HG03457 (cell line): ENCODE data around the gene LSMEM2.

ENCODE experiments used
- ATAC-seq: cut with Tn5 transposase; IDR thresholded peaks from one replicate; pipeline ENCODE4 v1.9.1; 2021; ENCODE audit warnings: moderate number of reproducible peaks; ENCODE audit not compliant: unreplicated experiment

The LSMEM2 gene

DNA sequence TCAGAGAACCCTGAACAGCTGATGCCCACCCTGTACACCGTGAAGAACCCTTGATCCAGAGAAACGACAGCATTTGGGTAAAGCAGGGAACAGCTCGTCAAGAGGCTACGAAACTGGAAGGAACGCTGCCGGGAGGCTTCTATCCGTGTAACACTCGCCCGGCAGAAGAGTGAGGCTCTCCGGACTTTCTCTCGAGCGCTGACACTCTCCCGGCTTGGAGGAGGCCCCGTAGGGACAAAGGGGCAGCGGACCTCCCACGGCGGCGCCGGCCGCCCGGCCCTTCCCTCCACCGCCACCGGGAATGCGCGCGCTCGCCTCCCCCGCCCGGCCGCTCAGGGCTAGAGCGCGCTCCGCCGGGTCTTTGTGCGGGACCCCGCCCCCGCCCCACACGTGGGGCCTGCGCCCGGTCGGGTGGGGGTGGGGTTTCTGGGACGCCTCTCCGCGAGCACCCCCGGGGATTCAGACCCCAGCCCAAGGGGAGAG lies 42.0 kb downstream of the LSMEM2 start:
- ATAC-seq = peak; percentile 24

DNA sequence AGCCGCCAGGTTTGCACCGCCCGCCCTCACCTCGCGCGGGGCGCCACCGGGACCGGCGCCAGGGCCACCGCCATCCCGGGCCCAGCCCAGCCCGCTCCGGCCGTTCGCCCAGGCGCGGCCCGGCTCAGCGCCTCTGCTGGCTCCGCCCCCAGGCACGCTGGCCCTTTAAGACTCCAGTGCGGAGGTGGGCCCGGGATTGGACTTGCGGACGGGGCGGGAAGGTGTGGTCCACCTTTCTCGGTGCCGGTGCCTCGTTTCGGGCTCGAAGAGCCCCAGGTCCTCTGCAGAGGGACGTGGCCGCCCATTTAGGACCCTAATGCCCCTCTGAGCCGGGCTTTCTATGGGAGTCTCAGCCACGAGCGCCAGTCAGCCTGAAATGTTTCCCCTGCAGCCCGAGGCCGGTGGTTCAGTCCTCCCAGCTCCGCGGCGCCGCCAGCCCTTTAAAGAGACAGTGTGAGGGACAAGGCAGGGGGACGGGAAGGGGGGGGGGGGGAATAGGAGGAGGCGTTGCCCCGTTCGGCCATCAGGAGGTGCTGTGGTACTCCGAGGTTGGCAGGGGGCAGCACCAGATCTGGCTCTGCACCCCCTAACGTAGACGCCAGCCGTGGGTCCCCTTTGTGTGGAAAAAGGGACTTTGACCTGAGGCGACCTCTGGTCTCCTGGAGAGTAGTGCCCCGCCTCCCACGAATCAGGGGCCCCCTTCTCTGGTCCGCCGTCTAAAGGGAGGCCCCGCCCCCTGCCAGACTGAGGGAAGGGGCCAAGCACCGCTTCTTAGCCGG lies 42.6 kb downstream of the LSMEM2 start:
- ATAC-seq = peak; percentile 47

DNA sequence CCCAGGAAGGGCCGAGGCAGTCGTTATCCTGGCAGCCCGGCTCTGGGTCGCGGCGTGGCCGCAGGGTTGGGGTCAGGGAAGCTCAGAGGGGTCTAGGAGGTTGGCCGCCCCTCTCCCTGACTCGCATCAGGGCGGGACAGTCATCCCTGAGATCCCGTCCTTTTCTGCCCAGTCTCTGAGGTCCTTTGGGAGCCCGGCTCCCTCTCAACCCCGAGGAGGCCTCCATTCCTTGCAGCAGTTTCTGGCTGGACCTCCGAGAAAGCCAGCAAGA lies 43.2 kb downstream of the LSMEM2 start:
- no peak for ATAC-seq

DNA sequence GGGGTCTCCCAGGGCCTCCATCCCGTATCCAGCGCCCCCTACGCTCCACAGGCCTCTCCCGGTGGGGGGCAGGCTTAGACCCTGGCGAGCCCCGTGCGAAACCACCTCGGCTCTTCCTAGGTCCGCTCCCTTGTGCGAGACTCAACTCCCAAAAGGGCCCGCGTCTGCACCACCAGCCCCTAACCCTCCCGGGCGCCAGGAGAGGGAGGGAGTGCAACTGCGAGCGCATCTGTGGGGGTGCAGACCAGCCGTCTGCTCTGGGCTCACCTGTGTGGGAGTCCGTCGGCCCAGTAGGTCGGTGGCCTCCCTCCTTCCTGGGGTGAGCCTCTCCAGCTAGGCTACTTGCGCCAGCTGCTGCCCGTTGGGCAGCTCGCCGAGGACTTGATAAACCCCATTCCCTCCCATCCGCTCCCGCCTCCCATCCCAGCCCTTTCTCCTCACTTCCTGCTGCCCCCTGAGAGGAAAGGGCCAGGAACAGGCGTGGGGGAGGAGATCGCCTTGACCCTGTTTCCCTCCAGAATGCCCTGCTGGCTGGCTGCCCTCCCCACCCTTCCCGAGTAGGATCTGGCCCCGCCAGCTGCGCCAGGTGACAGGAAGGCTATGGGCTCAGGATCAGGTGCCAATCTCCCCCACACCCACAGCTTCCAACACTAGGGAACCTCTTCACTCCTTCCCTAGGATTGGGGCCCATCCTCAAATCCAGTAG lies 43.7 kb downstream of the LSMEM2 start, which contains the start of gene HYAL2:
TSS of gene HYAL2 (minus strand) at position 360 of the 706 bp plus-strand sequence. CDS start 2,256 bp downstream, outside the sequence.
- ATAC-seq = no peak

DNA sequence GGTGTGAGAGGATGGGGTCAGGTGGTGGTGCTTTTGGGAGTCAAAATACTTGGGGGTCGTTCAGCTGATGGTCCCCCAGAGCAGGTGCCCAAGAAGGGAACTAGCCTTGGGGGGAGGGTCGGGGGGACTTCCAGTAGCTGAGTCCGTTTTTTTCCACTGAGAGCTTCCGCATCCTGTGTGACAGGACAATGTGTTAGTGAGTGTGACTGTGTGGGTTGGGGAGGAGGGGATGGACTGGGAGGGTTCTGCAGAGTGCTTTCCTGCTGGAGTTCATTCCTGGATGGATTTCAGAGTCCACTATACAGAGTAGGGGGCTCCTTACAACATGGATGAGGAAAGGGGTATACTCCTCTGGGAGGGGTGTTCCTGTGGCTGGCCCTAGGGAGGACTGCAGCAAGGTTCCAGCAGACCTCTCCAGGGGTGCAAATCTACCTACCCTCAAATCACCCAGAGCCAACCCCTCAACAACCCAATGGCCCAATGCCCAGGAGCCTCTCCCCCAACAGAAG lies 44.3 kb downstream of the LSMEM2 start:
- ATAC-seq = no peak

DNA sequence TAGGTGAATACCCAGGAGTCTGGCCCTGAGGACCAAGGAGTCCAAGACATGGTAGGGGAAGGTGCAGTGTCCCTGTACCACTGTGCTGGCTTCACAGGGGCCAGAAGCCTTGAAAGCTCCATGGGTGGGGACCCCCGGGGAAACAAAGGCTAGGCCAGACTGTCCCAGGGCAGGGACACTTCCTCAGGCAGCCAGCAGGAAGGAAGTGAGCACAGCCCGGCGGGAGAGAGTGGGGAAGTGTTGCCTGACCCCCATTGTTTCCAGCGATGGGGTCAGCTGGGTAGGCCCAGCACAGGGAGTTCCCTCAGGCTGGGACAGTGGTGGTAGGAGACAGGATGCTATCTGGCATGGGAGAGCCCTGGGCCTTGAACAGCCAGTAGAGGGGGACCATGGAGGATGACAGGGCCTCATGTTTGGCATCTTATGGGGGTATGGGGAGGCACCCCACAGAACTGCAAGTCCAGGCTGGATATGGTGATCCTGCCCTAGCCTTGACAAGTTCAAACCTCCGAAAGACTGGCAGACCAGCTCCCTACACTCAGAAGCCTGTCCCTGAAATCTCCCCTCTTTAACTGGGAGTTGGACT lies 44.8 kb downstream of the LSMEM2 start:
- no peak for ATAC-seq

DNA sequence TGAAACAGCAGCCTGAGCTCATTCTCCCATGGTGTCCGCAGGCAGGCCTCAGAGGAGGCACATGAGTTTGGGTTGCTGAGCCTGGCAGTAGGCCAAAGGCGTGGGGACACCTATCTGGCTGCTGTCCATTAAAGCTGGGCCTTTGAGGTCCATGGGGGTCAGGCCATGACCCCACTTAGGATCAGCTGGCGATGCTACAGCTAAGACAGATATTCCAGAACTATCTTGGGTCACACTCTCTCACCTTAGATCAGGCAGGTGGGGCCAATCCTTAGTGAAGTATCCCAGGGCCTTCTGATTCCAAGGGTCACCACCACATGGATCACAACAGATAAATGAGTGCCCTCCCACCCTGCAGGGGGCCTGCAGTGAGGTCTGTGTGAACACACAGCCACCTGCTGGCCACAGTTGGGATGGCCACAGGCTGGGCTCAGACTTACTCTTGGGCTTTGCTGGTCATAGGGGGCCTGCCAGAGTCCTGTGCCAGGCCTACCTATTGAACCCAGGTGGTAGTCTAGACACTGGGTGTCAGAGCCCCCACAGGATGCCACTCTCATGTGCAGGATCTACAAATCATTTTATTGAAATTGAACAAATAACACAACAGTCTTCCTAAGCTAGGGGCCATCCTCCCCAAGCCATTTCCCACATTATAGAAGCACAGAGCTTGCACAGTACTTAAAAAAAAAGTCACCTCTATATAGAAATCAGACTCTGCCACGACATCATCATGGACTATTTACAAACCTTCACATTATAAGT lies 45.6 kb downstream of the LSMEM2 start:
- no peak for ATAC-seq

DNA sequence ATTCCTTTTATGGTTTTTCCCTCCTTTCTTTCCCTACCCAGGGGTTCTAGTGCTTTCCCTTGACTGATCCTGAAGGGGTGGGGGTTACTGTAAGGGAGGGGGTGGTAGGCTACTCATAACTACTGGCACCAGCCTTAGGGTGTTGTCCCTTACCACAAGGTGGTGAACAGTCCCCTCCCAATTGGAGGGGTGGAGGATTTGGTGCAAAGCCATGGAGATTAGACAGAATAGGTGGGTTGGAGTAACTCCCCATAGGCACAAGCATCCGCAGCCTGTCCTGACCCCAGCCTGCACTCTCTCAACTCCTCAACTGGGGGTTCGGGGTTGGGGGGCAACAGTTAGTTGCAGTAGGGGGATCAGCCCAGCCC lies 46.2 kb downstream of the LSMEM2 start:
- ATAC-seq = no peak

DNA sequence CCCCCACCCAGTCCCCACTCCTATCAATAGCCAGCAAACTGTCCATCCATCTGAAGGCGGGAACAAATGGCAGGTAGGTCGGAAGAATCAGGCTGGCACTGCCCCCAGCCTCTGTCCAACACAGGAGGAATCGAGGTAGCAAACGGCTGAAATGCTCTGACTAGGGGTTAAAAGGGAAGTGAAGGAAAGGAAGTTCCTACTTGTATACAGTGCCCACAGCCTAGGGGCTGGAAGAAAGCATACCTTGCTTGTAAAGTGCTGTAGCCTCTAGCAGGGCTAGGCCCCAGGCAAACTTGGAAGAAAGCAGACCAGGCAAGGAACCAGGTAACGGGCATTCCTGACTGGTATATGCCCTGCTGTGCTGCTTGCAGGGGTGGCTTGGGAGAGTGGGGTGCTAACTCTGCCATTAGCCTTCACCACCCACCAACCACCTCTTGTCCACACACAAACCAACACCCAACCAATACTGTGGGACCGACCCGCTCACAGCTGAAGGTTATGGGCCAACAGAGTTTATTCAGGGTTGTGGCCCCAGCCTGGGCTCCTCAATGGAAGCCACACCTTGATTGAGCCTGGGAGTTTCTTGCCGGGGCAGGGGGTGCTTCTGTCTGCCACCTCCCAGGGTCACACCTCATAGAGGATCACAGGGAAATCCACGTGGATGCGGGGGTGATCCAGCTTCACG lies 46.8 kb downstream of the LSMEM2 start:
- ATAC-seq = no peak

DNA sequence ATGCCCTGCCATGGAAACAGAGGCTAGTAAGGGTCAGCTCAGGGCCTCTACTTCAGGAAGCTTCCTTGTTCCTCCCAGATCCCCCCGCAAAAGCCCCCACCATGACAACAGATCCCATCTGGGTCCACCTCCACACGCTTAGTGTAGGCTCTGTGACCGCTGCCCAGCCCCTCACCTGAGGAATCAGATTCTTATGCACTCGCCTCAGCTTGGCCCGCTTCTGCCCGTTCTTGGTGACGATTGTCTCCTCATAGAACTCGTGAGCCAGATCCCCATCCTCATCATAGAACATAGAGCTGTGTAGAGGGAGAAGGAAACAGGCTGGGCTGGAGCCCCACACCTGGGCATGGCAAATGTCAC lies 47.3 kb downstream of the LSMEM2 start:
- no peak for ATAC-seq

DNA sequence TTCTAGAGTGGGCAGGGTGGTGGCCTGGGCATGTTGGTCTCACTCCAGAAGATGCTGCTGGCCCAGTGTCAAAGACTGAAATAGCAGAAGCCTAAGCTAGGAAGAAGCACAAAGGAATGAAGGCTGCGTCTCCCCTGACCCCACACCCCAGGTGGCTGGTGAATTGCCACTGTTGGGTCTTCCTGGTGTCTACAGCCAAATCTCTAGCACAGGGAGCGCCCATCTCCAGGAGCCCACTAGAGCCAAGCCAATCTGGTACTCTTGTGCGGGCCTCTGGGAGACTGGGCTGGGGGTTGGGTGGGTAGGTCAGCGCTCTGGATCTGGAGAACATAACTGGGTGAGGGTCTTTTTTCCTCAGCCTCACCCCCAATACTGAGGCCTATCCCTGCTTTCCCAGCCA lies 48.2 kb downstream of the LSMEM2 start:
- no peak for ATAC-seq

DNA sequence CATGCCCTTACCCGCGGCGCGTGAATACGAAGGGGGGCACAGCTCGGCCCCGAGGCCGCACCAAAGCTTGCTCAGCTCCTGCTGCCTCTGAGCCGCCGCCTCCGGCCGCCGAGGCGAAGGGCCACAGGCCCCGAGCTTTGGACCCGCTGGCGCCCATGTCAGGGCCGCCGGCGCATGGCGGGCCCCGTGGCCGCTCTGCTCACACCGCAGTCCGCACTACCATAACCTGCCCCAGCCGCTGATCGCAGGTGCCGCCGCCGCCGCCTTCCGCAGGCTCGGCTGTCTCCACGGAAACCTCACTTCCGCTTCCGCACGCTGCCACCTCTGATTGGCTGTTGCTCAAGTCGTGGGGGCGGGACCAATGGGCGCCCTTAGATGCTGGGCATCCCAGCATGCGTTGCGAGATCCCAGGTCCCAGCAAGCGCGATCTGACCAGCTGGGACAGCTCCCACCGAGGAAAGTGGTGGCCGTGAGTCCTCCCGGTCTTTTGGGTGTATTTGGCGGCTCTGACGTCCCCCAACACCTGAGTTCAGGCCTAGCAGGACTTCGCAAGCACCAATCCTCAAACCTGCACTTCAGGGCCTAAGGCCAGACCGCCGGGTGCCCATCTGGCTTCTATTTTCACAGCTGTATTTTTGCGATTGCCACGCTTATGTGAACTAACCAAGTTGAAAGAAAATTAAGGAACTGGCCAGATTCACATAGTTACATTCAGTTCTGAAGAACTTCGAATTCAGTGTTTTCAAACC lies 49.2 kb downstream of the LSMEM2 start, which contains the start of gene TUSC2:
TSS of gene TUSC2 (minus strand) at position 281 of the 749 bp plus-strand sequence. CDS start at position 157, 124 bp downstream.
- ATAC-seq = peak; percentile 64

DNA sequence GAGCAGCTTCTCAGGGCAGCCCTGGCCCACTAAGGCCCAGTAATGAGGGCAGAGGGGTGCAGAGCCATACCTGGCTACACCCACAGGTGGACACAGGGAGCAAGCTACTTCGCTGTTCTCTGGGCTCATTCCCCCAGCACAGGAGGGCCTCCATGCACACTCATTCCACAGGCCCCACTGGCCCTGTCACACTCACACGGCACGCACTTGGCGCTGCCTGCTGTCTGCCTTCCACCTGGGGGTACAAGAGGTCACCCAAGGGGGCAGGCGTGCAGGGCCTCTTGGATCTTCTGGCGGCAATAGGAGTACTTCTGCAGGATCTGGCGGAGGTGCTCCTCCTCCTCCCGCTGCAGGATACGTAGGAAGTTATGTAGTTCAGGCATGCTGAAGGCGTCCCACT lies 51.4 kb downstream of the LSMEM2 start:
- no peak for ATAC-seq

DNA sequence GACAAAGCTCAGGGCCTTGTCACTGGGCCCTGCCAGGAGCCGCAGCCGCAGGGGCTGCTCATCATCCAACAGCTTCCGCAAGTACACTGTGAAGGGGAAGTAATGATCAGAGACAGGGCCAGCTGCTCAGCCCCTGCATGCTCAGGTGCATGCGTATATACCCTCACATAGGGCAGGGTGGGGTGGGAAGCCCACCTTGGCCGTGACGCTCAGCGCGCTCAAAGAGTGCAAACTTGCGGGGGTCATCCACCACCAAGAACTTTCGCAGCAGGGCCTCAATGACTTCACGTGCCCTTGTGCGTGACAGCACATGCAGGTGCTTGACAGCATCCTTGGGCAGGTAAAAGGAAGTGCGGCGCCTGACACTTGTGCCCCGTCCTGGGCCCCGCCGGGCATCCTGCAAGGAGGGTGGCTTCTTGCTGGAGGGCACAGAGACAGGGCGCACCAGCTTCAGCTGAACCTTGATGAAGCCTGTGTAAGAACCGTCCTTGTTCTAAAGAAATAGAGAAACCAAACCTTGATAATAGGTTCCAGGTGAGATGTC lies 52.5 kb downstream of the LSMEM2 start:
- ATAC-seq = no peak

DNA sequence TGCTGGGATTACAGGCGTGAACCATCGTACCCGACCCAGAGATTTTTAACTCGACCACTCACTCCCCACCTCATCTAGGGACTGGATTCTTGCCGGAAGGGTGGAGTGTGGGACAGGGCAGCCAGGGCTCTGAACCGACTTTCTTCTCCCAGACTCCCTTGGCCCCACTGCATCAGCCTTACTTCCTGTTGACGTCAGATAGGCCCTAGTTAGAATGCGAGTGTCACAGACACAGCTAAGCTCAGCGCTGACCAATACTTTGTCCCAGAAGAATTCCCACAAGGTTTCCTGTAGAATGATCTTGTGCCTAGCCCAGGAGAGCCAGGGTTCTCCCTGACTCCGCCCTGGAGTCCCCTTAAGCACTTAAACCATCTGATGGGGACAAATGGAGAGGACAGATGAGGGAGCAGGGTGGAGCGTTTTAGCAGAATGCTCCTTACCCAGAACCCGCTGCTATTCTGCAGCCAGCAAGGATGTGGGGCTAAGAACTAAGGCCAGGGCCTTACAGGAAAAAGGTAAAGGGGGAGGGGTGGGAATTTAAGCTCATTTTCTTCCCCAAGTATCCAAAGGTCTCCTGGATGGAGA lies 54.9 kb downstream of the LSMEM2 start:
- no peak for ATAC-seq

DNA sequence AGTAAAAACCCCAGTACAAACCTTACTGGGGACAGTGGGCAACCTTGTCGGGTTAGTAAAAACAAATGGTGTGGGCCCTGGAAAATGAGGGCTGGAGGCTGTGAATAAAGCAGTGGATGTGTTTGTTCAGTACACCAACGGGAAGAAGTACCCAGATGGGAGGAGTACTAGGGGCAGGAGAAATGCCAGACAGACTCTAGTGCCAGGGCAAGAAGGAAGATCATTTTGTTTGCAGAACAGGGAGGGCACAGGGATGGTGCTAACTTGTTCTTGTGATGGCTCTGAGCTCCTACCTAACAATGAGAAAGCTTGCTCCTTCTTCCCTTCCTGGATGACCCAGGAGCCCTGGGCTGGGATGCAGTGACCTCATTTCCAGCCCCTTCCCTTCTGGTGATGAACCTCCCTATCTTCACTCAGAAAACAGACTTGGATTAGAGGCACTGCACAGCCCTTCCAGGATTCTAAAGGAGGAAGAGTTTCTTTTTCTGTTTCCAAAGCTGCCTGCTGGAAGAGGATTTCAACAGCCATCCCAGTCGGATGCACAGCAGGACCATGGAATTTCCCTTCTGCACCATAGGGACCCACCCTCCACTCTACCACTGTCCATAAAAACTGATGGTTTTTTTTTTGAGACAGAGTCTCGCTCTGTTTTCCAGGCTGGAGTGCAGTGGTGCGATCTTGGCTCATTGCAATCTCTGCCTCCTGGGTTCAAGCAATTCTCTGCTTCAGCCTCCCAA lies 55.6 kb downstream of the LSMEM2 start:
- ATAC-seq = no peak

DNA sequence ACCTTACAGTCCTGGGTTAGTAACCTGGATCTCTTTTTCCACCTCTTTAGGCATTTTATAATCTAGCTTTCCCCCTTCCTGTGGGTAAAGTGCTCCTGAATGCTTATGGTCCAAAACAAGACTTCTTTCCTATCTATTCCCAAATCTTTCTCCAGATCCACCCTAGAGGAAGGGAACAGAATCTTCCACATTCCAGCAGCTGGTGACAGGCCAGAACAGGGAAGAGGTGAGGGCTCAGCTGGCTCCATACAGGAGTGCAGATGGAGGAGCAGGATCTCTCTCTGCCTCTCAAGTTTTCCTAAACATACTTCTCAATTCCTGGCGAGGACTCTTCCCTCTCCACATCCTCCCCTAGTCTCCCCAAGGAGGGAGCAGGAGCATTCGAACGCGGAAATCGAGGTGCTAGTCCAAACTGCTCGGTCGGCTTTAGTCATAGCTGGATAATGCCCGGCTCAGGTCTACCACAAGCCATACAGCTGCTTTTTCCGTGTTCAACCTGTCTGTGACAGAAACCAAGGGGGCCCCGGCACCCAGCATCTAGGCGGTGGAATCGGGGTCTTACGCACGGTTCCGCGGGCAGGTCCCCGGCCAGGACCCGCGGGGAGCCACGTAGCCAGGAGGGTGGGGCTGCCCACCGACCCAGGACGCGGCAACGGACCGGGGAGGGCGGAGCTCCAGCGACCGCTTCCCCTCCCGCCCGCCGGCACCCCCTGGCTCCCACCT lies 57.7 kb downstream of the LSMEM2 start:
- peak; percentile 12 for ATAC-seq
